Kidney (tissue), 14 donors: Measurements from ENCODE around the gene CES3. TPM values are rescaled to one million over a fixed set of nuclear protein-coding genes. Genes with fewer than 3 reads are reported as not detected.
"Not testable (repeated sequence)": the region's sequence is repeated elsewhere in the genome, so short reads cannot be mapped to it uniquely, and the experiment has no call there.

Source experiments
- DNase-seq, 5 donors: peaks; one replicate each; pipeline ENCODE4 v3.0.0-alpha.2; 2013 to 2020
- FAIRE-seq: peaks from 2 replicates; lab custom pipeline; 2012; peaks lifted over from hg19 to GRCh38; lab: Jason Lieb, UNC
- H3K27ac ChIP-seq, 2 donors: one replicate each; pipeline ENCODE4 v1.7.0; 2013; ENCODE audit warnings: low read depth in 2 of 2, low read length in 2 of 2, inconsistent platforms in 1 of 2
- H3K27me3 ChIP-seq: one replicate; pipeline ENCODE4 v1.7.1; 2013; ENCODE audit warnings: low read length, inconsistent platforms; ENCODE audit not compliant: control insufficient read depth, insufficient read depth
- H3K36me3 ChIP-seq, 3 donors: one replicate each; pipeline versions ENCODE4 v1.7.0 to v1.7.1; 2013; ENCODE audit warnings: low read length in 3 of 3, control low read depth in 1 of 3, inconsistent platforms in 1 of 3; ENCODE audit not compliant: insufficient read depth in 3 of 3, control insufficient read depth in 2 of 3
- H3K4me1 ChIP-seq, 3 donors: one replicate each; pipeline versions ENCODE4 v1.7.0 to v1.7.1; 2013; ENCODE audit warnings: low read length in 3 of 3, inconsistent platforms in 1 of 3, low read depth in 1 of 3; ENCODE audit not compliant: control insufficient read depth in 2 of 3, insufficient read depth in 2 of 3
- H3K4me3 ChIP-seq, 3 donors: one replicate each; pipeline versions ENCODE4 v1.7.0 to v1.8.1; 2013; ENCODE audit warnings: low read length in 3 of 3, control low read depth in 1 of 3, inconsistent platforms in 1 of 3
- H3K9ac ChIP-seq, 3 donors: one replicate each; pipeline versions ENCODE4 v1.7.0 to v1.7.1; 2013; ENCODE audit warnings: low read length in 3 of 3, control low read depth in 1 of 3, inconsistent platforms in 1 of 3
- H3K9me3 ChIP-seq, 3 donors: one replicate each; pipeline versions ENCODE4 v1.7.0 to v1.7.1; 2013; ENCODE audit warnings: low read length in 3 of 3, control low read depth in 1 of 3, inconsistent platforms in 1 of 3; ENCODE audit not compliant: control insufficient read depth in 2 of 3, insufficient read depth in 1 of 3
- CTCF ChIP-seq: IDR thresholded peaks from 3 replicates; pipeline ENCODE4 v1.5.1; 2012; ENCODE audit warnings: mild to moderate bottlenecking, moderate library complexity, borderline replicate concordance; ENCODE audit not compliant: insufficient read depth; ENCODE audit errors: extremely low read depth
- intact Hi-C: fragments of 100-400 bp; cut with DNase I; formaldehyde crosslinking; loops from one replicate; pipeline ENCODE4 v1.11.1; 2022
- polyA plus RNA-seq: library from polyadenylated mRNA; stranded (reverse); fragments of 350-450 nt; fragmentation: Illumina TruSeq; extraction: RNeasy Lipid Tissue Mini Kit (QIAGEN cat#74804); gene quantifications from one replicate; pipeline ENCODE4 v1.2.3, GENCODE V29; 2014; ENCODE audit warnings: low read depth, low replicate concordance; ENCODE audit not compliant: insufficient read depth
- total RNA-seq: library from RNA; stranded (reverse); fragmentation: NEBNext Ultra II Directional; extraction: Animal tissue kit (Norgen Biotek cat#: 25700); gene quantifications from one replicate; pipeline ENCODE4 v1.2.1, GENCODE V29; 2021
- donor health status: control.
- donor health status: control.
- donor health status: control.
- donor health status: control.
- donor health status: control.
- donor health status: DM: yes; HTN: yes; CAD: no.
- donor health status: Normal renal cell carcinoma (clear cell type).

The CES3 gene
- total and polyA plus RNA-seq, 2 donors from 2014 or later, result 2.1 to 7.8 TPM

- Histone ChIP-seq H3K27me3 (no peaks in the 10 kb centered on the region), H3K36me3 (no peaks in the 10 kb centered on the region), H3K9ac (no peak overlapping the region), H3K27ac (no peak overlapping the region), H3K4me1 (peaks cover 0 to 5% (median 4%) of the 10 kb centered on the region in 3 donors), H3K9me3 (no peaks in the 10 kb centered on the region), H3K4me3 (no peak overlapping the region)
- TF ChIP-seq CTCF, result no peak
- DNase-seq (no peak), FAIRE-seq (no peak)
- intact Hi-C loops, result no loop called here
These were observed 30.5 kb downstream of the CES3 start for GRCh38 chr16:66991545-66992077.

GRCh38 chr16:66993558-66993957 is 32.5 kb downstream of the CES3 start:
- H3K27me3 ChIP-seq, FAIRE-seq, H3K36me3 ChIP-seq, H3K9me3 ChIP-seq, intact Hi-C loops, DNase-seq, H3K27ac ChIP-seq, H3K4me3 ChIP-seq, H3K9ac ChIP-seq: not testable (repeated sequence)
- H3K4me1 ChIP-seq, result peaks cover 0 to 10% (median 3%) of the 10 kb centered on the region in 3 donors

- peak in 3 of 5 donors; percentile 51 to 85 (median 69) for DNase-seq
- intact Hi-C loops, result no loop called here
- Histone ChIP-seq H3K27ac (peak overlapping the region; percentile 51 to 78), H3K4me1 (peaks cover 0 to 8% (median 4%) of the 10 kb centered on the region in 3 donors), H3K36me3 (no peaks in the 10 kb centered on the region), H3K9me3 (no peaks in the 10 kb centered on the region), H3K27me3 (no peaks in the 10 kb centered on the region), H3K9ac (peak overlapping the region in 1 of 3 donors; percentile 0), H3K4me3 (no peak overlapping the region)
- TF ChIP-seq CTCF, result no peak
- peak; percentile 88 for FAIRE-seq
These were observed 35.4 kb downstream of the CES3 start for GRCh38 chr16:66996324-66996982.

- FAIRE-seq (no peak), DNase-seq (no peak)
- no peak for TF ChIP-seq CTCF
- Histone ChIP-seq H3K9ac (peak overlapping the region in 1 of 3 donors; percentile 0), H3K36me3 (no peaks in the 10 kb centered on the region), H3K27ac (peak overlapping the region; percentile 1 to 51), H3K4me1 (peaks cover 0 to 8% (median 6%) of the 10 kb centered on the region in 3 donors), H3K4me3 (no peak overlapping the region), H3K9me3 (no peaks in the 10 kb centered on the region), H3K27me3 (no peaks in the 10 kb centered on the region)
- intact Hi-C loops, result no loop called here
These were observed 35.9 kb downstream of the CES3 start for GRCh38 chr16:66996983-66997358.
